Measurements from ENCODE around the gene JARID2.

DNA sequence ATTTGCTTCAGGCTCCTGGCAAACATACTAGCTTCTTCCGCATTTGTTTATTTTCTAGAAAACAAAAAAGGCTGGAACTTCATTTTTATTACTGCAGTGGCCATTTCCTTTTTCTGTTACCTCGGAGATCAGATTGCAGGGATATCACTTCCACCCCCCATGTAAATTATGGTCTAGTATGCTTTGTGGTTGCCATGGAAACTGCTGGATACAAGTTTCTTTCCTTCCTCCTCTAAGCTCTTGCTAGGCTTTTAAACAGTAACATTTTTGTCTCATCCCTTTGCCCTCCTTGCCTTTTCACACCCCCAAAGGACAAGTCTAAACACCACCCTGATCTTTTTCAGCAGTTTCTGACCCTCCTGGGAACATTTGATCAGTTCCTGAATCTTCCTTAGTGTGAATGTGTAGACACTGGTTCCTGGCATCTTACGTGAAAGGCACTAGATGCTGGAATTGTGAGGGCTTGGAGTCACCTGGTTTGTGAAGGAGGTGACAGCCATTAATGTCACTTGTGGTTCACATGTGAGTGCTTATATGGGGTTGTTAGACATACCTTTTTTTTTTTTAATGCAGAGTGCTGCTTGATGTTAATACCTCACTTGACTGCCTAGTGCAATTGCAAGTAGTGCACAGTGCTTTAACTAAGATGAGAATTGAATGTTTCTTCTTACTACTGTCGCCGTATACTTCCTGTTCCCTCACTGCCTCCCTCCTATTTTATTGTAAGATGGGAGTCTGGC is 181.6 kb downstream of the JARID2 start:
- TF ChIP-seq, protein P1, sequence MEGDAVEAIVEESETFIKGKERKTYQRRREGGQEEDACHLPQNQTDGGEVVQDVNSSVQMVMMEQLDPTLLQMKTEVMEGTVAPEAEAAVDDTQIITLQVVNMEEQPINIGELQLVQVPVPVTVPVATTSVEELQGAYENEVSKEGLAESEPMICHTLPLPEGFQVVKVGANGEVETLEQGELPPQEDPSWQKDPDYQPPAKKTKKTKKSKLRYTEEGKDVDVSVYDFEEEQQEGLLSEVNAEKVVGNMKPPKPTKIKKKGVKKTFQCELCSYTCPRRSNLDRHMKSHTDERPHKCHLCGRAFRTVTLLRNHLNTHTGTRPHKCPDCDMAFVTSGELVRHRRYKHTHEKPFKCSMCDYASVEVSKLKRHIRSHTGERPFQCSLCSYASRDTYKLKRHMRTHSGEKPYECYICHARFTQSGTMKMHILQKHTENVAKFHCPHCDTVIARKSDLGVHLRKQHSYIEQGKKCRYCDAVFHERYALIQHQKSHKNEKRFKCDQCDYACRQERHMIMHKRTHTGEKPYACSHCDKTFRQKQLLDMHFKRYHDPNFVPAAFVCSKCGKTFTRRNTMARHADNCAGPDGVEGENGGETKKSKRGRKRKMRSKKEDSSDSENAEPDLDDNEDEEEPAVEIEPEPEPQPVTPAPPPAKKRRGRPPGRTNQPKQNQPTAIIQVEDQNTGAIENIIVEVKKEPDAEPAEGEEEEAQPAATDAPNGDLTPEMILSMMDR (optimal IDR thresholded peaks at IDR 0.05 in 1 of 3, IDR thresholded peaks at IDR 0.05 in 1 of 3, conservative IDR thresholded peaks at IDR 0.05 in 1 of 3; ENCODE audit: extremely low read depth in 1 of 3, insufficient read depth in 2 of 3, low read length in 3 of 3): no peak
- no peak for TF ChIP-seq EZH2 (IDR thresholded peaks at IDR 0.05; ENCODE audit: low read length)

All from keratinocyte (primary cell).